ENCODE results near the gene S100A7.

The S100A7 gene

DNA sequence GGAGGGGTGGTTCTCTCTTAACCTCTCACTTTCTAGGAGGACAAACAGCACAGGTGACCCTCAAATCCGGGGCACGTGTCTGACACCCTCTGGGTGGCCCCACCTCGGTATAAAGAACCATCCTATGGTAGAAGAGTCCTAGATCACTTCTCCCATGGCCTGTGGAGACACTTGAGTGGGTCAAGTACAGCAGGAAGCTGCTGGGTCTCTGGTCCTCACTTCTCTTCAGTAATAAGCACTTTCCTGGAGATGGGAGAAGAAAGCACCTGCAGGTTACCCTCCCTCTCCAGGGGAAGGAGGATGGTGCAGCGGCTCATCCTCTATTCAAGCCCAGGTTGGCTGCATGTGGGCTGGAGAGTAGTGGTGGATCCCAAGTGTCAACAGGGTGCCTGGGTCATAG is 17.0 kb downstream of the S100A7 start:
- no peak for DNase-seq (ENCODE audit: low spot score)
- Histone ChIP-seq H3K9me3 (ENCODE audit: severe bottlenecking) (no peaks in the 10 kb centered on the region), H3K36me3 (ENCODE audit: low read depth) (no peaks in the 10 kb centered on the region), H3K27me3 (ENCODE audit: insufficient read depth, poor library complexity, severe bottlenecking) (no peaks in the 10 kb centered on the region), H3K4me1 (ENCODE audit: insufficient read depth, poor library complexity, severe bottlenecking) (peaks cover 7% of the 10 kb centered on the region), H3K27ac (ENCODE audit: poor library complexity, severe bottlenecking) (no peak overlapping the region), H3K4me3 (ENCODE audit: severe bottlenecking) (no peak overlapping the region)
- no peak for ATAC-seq (ENCODE audit: low read depth)
- TF ChIP-seq CTCF (IDR thresholded peaks at IDR 0.05; ENCODE audit: poor library complexity, severe bottlenecking), result no peak

GRCh38 chr1:153441238-153441755 is 19.2 kb downstream of the S100A7 start:
- no peak; the same call in 2 of the 3 replicates for ATAC-seq (ENCODE audit: low read depth)
- Histone ChIP-seq H3K4me3 (ENCODE audit: severe bottlenecking) (no peak overlapping the region), H3K27ac (ENCODE audit: poor library complexity, severe bottlenecking) (no peak overlapping the region), H3K36me3 (ENCODE audit: low read depth) (no peaks in the 10 kb centered on the region), H3K9me3 (ENCODE audit: severe bottlenecking) (no peaks in the 10 kb centered on the region), H3K27me3 (ENCODE audit: insufficient read depth, poor library complexity, severe bottlenecking) (no peaks in the 10 kb centered on the region), H3K4me1 (ENCODE audit: insufficient read depth, poor library complexity, severe bottlenecking) (no peaks in the 10 kb centered on the region)
- DNase-seq (ENCODE audit: low spot score), result no peak
- no peak for TF ChIP-seq CTCF (IDR thresholded peaks at IDR 0.05; ENCODE audit: poor library complexity, severe bottlenecking)

DNA sequence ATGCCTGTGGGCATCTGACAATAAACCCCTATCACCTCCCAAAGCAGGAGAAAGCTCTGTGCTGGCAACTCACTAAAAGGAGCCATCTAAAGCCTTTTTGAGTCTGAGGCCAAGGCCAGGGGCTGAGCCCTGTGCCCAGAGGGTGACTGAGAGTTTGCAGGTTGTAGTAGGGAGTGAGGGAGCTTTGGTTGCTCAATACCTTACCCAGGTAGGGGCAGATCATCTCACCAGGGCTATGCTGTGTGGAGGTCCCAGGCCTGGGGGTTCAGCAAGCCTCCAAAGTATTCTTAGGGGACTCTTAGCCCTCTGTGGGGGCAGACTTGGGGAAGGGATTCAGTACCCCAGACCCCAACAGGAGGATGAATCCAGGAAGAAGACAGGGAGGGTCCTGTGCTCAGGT is 21.2 kb downstream of the S100A7 start:
- TF ChIP-seq CTCF (IDR thresholded peaks at IDR 0.05; ENCODE audit: poor library complexity, severe bottlenecking), result no peak
- no peak overlapping the region for H3K27ac ChIP-seq (ENCODE audit: poor library complexity, severe bottlenecking)
- no peaks in the 10 kb centered on the region for H3K27me3 ChIP-seq (ENCODE audit: insufficient read depth, poor library complexity, severe bottlenecking)
- no peak overlapping the region for H3K4me3 ChIP-seq (ENCODE audit: severe bottlenecking)
- ATAC-seq (ENCODE audit: low read depth), result no peak
- DNase-seq (ENCODE audit: low spot score), result no peak
- no peaks in the 10 kb centered on the region for H3K9me3 ChIP-seq (ENCODE audit: severe bottlenecking)
- no peaks in the 10 kb centered on the region for H3K4me1 ChIP-seq (ENCODE audit: insufficient read depth, poor library complexity, severe bottlenecking)
- no peaks in the 10 kb centered on the region for H3K36me3 ChIP-seq (ENCODE audit: low read depth)

GRCh38 chr1:153438599-153438998 is 21.9 kb downstream of the S100A7 start:
- H3K9me3 ChIP-seq (ENCODE audit: severe bottlenecking), result no peaks in the 10 kb centered on the region
- no peaks in the 10 kb centered on the region for H3K4me1 ChIP-seq (ENCODE audit: insufficient read depth, poor library complexity, severe bottlenecking)
- ATAC-seq (ENCODE audit: low read depth), result no peak
- no peak for TF ChIP-seq CTCF (IDR thresholded peaks at IDR 0.05; ENCODE audit: poor library complexity, severe bottlenecking)
- H3K4me3 ChIP-seq (ENCODE audit: severe bottlenecking), result no peak overlapping the region
- no peaks in the 10 kb centered on the region for H3K27me3 ChIP-seq (ENCODE audit: insufficient read depth, poor library complexity, severe bottlenecking)
- no peaks in the 10 kb centered on the region for H3K36me3 ChIP-seq (ENCODE audit: low read depth)
- DNase-seq (ENCODE audit: low spot score), result no peak
- no peak overlapping the region for H3K27ac ChIP-seq (ENCODE audit: poor library complexity, severe bottlenecking)

DNA sequence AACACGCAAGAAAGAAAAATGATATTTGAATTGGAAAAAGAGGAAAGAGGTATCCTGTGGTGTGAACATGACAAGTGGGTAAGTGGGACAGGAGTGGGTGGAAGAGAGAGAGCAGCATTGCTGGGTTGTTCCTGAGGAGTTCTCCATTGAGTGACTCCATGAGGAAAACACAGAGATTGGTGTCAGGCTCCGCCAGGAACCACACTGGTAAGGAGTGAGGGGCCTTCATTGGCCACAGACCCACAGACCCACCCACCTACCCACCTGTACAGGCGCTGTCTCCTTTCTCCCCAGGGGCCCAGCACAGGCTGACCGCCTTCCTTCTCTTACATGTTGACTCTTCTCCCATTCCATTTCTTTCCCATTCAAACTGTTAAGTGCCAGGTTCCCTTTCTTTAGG is 23.2 kb downstream of the S100A7 start:
- no peak for TF ChIP-seq CTCF (IDR thresholded peaks at IDR 0.05; ENCODE audit: poor library complexity, severe bottlenecking)
- Histone ChIP-seq H3K27ac (ENCODE audit: poor library complexity, severe bottlenecking) (no peak overlapping the region), H3K4me3 (ENCODE audit: severe bottlenecking) (no peak overlapping the region), H3K4me1 (ENCODE audit: insufficient read depth, poor library complexity, severe bottlenecking) (no peaks in the 10 kb centered on the region), H3K36me3 (ENCODE audit: low read depth) (no peaks in the 10 kb centered on the region), H3K9me3 (ENCODE audit: severe bottlenecking) (no peaks in the 10 kb centered on the region), H3K27me3 (ENCODE audit: insufficient read depth, poor library complexity, severe bottlenecking) (no peaks in the 10 kb centered on the region)
- no peak for ATAC-seq (ENCODE audit: low read depth)
- DNase-seq (ENCODE audit: low spot score), result no peak

Data from RWPE2 (cell line).